HepG2 (cell line): ENCODE results near the gene FUT1. TPM values are rescaled to one million over a fixed set of nuclear protein-coding genes. Genes with fewer than 3 reads are reported as not detected.

Experiments
- ADNP ChIP-seq: sonication (generic); formaldehyde crosslinking; IDR thresholded peaks from 2 replicates; pipeline ENCODE4 v1.4.0; 2020; ENCODE audit warnings: missing genetic modification reagents
- ARNT ChIP-seq: fragments of 450-650 bp; IDR thresholded peaks from 2 replicates; pipeline ENCODE4 v1.6.1; 2017
- CBX1 ChIP-seq: IDR thresholded peaks from one replicate; pipeline ENCODE4 v1.6.1; 2016; ENCODE audit warnings: antibody characterized with exemption, low read depth
- ELF3 ChIP-seq: IDR thresholded peaks from 2 replicates; pipeline ENCODE4 v1.6.1; 2016; ENCODE audit warnings: missing genetic modification reagents, missing compliant biosample characterization
- GATA4 ChIP-seq: sonication (generic); IDR thresholded peaks from 2 replicates; pipeline ENCODE4 v1.6.1; 2016; ENCODE audit warnings: antibody characterized with exemption, low read depth, borderline replicate concordance
- HNRNPK ChIP-seq: fragments of 200-400 bp; formaldehyde crosslinking; IDR thresholded peaks from 2 replicates; pipeline ENCODE4 v1.6.1; 2018; ENCODE audit warnings: low read length, low read depth, moderate library complexity, mild to moderate bottlenecking; ENCODE audit not compliant: poor library complexity, severe bottlenecking
- JUND ChIP-seq: sonication (generic); formaldehyde crosslinking; IDR thresholded peaks from 2 replicates; pipeline ENCODE4 v1.8.0; 2022; ENCODE audit warnings: mild to moderate bottlenecking, missing genetic modification reagents
- PRPF4 ChIP-seq: fragments of 200-400 bp; formaldehyde crosslinking; IDR thresholded peaks from 2 replicates; pipeline ENCODE4 v1.6.1; 2016; ENCODE audit warnings: low read length, low read depth; ENCODE audit not compliant: poor library complexity, severe bottlenecking
- SIN3B ChIP-seq: fragments of 150-350 bp; IDR thresholded peaks from 2 replicates; pipeline ENCODE4 v1.6.1; 2014; ENCODE audit warnings: low read length
- SOX13 ChIP-seq, 3 experiments: fragments of 450-650 bp in 1 of 3; sonication (generic) in 1 of 3; formaldehyde crosslinking in 1 of 3; IDR thresholded peaks in 2 of 3; conservative IDR thresholded peaks in 1 of 3; 2 replicates each; pipeline versions ENCODE4 v1.5.0 to v1.6.1; 2016 to 2020; ENCODE audit warnings: antibody characterized with exemption in 1 of 3, mild to moderate bottlenecking in 1 of 3, missing compliant biosample characterization in 1 of 3, missing genetic modification reagents in 1 of 3, moderate library complexity in 1 of 3
- STAT5B ChIP-seq: sonication (generic); formaldehyde crosslinking; IDR thresholded peaks from 2 replicates; pipeline ENCODE4 v1.4.0; 2020; ENCODE audit warnings: missing genetic modification reagents
- TOE1 ChIP-seq: sonication (generic); formaldehyde crosslinking; IDR thresholded peaks from 2 replicates; pipeline ENCODE4 v1.4.0; 2020; ENCODE audit warnings: mild to moderate bottlenecking, missing genetic modification reagents
- TOPORS ChIP-seq: sonication (generic); formaldehyde crosslinking; IDR thresholded peaks from 2 replicates; pipeline ENCODE4 v1.8.0; 2023; ENCODE audit warnings: mild to moderate bottlenecking, missing genetic modification reagents
- ZFP1 ChIP-seq: IDR thresholded peaks from 2 replicates; pipeline ENCODE4 v1.6.1; 2016
- ZKSCAN5 ChIP-seq: sonication (generic); formaldehyde crosslinking; IDR thresholded peaks from 2 replicates; pipeline ENCODE4 v1.5.1; 2020; ENCODE audit warnings: mild to moderate bottlenecking, missing genetic modification reagents
- ZNF143 ChIP-seq: sonication (generic); formaldehyde crosslinking; IDR thresholded peaks from 2 replicates; pipeline ENCODE4 v1.4.0; 2020; ENCODE audit warnings: missing genetic modification reagents
- ZNF33B ChIP-seq: sonication (generic); formaldehyde crosslinking; IDR thresholded peaks from 2 replicates; pipeline ENCODE4 v1.5.1; 2020; ENCODE audit warnings: mild to moderate bottlenecking, missing genetic modification reagents
- ZNF350 ChIP-seq: sonication (generic); formaldehyde crosslinking; IDR thresholded peaks from 2 replicates; pipeline ENCODE4 v1.4.0; 2020; ENCODE audit warnings: mild to moderate bottlenecking, low read depth, missing genetic modification reagents, borderline replicate concordance
- ZNF367 ChIP-seq: sonication (generic); formaldehyde crosslinking; IDR thresholded peaks from 2 replicates; pipeline ENCODE4 v1.4.0; 2020; ENCODE audit warnings: missing genetic modification reagents, borderline replicate concordance
- ZNF644 ChIP-seq: IDR thresholded peaks from 2 replicates; pipeline ENCODE4 v1.6.1; 2016; ENCODE audit warnings: low read depth
- ZNF660 ChIP-seq: sonication (generic); formaldehyde crosslinking; IDR thresholded peaks from 2 replicates; pipeline ENCODE4 v1.5.1; 2020; ENCODE audit warnings: mild to moderate bottlenecking, low read depth, missing genetic modification reagents, borderline replicate concordance
- ZNF670 ChIP-seq: sonication (generic); formaldehyde crosslinking; IDR thresholded peaks from 2 replicates; pipeline ENCODE4 v1.8.0; 2022; ENCODE audit warnings: mild to moderate bottlenecking, missing genetic modification reagents, borderline replicate concordance
- ZSCAN9 ChIP-seq: IDR thresholded peaks from 2 replicates; pipeline ENCODE4 v1.6.1; 2016; ENCODE audit warnings: borderline replicate concordance
- polyA plus RNA-seq, 8 experiments: library from polyadenylated mRNA; depleted of rRNA in 3 of 8; stranded (reverse) in 7 of 8; unstranded in 1 of 8; fragments of >200 nt; fragmentation: Illumina TruSeq in 4 of 8; extraction: Trizol in 4 of 8; gene quantifications; 2 replicates each; pipeline versions ENCODE4 v1.2.1 to v1.2.3, GENCODE V29; 2011 to 2016; ENCODE audit warnings: low read depth in 4 of 8, missing spikeins in 1 of 8, mixed read lengths in 1 of 8; ENCODE audit not compliant: insufficient read depth in 1 of 8
- total RNA-seq, 5 experiments: library from RNA; depleted of rRNA; stranded (reverse); fragments of >200 nt; fragmentation: Illumina TruSeq; extraction: Trizol; gene quantifications; 2 replicates each; pipeline ENCODE4 v1.2.3, GENCODE V29; 2016; ENCODE audit warnings: low read depth in 1 of 5
- TF ChIP-seq, protein P1 (sequence below): sonication (generic); formaldehyde crosslinking; IDR thresholded peaks from 2 replicates; pipeline ENCODE4 v1.4.0; 2020; ENCODE audit warnings: missing genetic modification reagents
- TF ChIP-seq, protein P2 (sequence below): sonication (generic); formaldehyde crosslinking; IDR thresholded peaks from 2 replicates; pipeline ENCODE4 v1.8.0; 2022; ENCODE audit warnings: low read depth, missing genetic modification reagents
- TF ChIP-seq, protein P3 (sequence below): IDR thresholded peaks from 2 replicates; pipeline ENCODE4 v1.6.1; 2016

Gene FUT1
- total and polyA plus RNA-seq, 2 of the 13 experiments (the other 11 are each of a cell fraction or from before 2014, with no cell fraction given): 0.07 to 1.1 TPM

DNA sequence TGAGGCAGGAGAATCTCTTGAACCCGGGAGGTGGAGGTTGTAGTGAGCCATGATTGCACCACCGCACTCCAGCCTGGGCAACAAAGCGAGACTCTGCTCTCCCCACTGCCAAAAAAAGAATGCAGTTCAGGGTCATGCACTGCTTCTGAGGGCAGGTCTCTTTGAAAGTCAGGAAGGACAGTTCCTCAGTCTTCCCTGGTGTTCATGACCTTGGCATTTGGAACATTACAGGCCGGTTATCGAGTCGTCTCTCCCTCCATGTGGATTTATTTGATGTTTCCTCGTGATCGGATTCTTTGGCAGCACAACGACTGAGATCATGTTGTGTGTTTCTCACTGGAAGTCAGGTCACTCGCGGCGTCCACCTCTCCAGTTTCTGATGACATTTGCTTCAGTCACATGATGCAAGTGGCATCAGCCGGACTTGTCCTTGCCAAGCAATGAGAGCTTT is 20.1 kb upstream of the FUT1 start (continued):
- no peak for TF ChIP-seq ZKSCAN5 (CRISPR knock-in tag)
- no peak for TF ChIP-seq HNRNPK
- TF ChIP-seq ZFP1 (CRISPR knock-in tag): no peak
- TF ChIP-seq GATA4: no peak
- no peak for TF ChIP-seq TOE1 (CRISPR knock-in tag)
- TF ChIP-seq SIN3B: no peak
- no peak for TF ChIP-seq PRPF4
- TF ChIP-seq, protein P1, sequence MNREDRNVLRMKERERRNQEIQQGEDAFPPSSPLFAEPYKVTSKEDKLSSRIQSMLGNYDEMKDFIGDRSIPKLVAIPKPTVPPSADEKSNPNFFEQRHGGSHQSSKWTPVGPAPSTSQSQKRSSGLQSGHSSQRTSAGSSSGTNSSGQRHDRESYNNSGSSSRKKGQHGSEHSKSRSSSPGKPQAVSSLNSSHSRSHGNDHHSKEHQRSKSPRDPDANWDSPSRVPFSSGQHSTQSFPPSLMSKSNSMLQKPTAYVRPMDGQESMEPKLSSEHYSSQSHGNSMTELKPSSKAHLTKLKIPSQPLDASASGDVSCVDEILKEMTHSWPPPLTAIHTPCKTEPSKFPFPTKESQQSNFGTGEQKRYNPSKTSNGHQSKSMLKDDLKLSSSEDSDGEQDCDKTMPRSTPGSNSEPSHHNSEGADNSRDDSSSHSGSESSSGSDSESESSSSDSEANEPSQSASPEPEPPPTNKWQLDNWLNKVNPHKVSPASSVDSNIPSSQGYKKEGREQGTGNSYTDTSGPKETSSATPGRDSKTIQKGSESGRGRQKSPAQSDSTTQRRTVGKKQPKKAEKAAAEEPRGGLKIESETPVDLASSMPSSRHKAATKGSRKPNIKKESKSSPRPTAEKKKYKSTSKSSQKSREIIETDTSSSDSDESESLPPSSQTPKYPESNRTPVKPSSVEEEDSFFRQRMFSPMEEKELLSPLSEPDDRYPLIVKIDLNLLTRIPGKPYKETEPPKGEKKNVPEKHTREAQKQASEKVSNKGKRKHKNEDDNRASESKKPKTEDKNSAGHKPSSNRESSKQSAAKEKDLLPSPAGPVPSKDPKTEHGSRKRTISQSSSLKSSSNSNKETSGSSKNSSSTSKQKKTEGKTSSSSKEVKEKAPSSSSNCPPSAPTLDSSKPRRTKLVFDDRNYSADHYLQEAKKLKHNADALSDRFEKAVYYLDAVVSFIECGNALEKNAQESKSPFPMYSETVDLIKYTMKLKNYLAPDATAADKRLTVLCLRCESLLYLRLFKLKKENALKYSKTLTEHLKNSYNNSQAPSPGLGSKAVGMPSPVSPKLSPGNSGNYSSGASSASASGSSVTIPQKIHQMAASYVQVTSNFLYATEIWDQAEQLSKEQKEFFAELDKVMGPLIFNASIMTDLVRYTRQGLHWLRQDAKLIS (CRISPR knock-in tag): no peak
- TF ChIP-seq SOX13 (IDR thresholded peaks at IDR 0.05): no peak
- peak in 1 of 2 experiments; percentile 76; a peak in 2 of 4 replicates for TF ChIP-seq SOX13 (CRISPR knock-in tag; conservative IDR thresholded peaks at IDR 0.05 in 1 of 2, IDR thresholded peaks at IDR 0.05 in 1 of 2)
- TF ChIP-seq ZNF660: no peak
- TF ChIP-seq, protein P2, sequence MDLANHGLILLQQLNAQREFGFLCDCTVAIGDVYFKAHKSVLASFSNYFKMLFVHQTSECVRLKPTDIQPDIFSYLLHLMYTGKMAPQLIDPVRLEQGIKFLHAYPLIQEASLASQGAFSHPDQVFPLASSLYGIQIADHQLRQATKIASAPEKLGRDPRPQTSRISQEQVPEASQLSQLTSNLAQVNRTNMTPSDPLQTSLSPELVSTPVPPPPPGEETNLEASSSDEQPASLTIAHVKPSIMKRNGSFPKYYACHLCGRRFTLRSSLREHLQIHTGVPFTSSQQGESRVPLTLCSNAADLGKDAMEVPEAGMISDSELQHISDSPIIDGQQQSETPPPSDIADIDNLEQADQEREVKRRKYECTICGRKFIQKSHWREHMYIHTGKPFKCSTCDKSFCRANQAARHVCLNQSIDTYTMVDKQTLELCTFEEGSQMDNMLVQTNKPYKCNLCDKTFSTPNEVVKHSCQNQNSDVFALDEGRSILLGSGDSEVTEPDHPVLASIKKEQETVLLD: no peak
- TF ChIP-seq ARNT: no peak
- TF ChIP-seq ELF3 (CRISPR knock-in tag): peak; percentile 69
- no peak for TF ChIP-seq ZSCAN9 (CRISPR knock-in tag)
- no peak for TF ChIP-seq ZNF350 (CRISPR knock-in tag)
- no peak for TF ChIP-seq ZNF367 (CRISPR knock-in tag)
- TF ChIP-seq STAT5B: no peak
- TF ChIP-seq ZNF33B (CRISPR knock-in tag): no peak
- TF ChIP-seq, protein P3, sequence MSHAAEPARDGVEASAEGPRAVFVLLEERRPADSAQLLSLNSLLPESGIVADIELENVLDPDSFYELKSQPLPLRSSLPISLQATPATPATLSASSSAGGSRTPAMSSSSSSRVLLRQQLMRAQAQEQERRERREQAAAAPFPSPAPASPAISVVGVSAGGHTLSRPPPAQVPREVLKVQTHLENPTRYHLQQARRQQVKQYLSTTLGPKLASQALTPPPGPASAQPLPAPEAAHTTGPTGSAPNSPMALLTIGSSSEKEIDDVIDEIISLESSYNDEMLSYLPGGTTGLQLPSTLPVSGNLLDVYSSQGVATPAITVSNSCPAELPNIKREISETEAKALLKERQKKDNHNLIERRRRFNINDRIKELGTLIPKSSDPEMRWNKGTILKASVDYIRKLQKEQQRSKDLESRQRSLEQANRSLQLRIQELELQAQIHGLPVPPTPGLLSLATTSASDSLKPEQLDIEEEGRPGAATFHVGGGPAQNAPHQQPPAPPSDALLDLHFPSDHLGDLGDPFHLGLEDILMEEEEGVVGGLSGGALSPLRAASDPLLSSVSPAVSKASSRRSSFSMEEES (CRISPR knock-in tag): peak; percentile 97
- no peak; the same call in 1 of the 2 replicates for TF ChIP-seq ZNF143 (CRISPR knock-in tag)
- no peak for TF ChIP-seq ZNF670
- no peak for TF ChIP-seq CBX1
- no peak for TF ChIP-seq JUND
- TF ChIP-seq TOPORS: no peak
- no peak; the same call in 1 of the 2 replicates for TF ChIP-seq ADNP (CRISPR knock-in tag)
- 0 out of 2 replicates have a peak, but pooled peaks have one; percentile 17 for TF ChIP-seq ZNF644 (CRISPR knock-in tag)
